WTC11 (cell line): ENCODE data around the gene NANOS2. TPM values are rescaled to one million over a fixed set of nuclear protein-coding genes. Genes with fewer than 3 reads are reported as not detected.

Experiments used
- ATAC-seq: fragments of 200-7000 bp; cut with Tn5 transposase; 2 replicates; pipeline ENCODE4 v1.10.0; 2021; ENCODE audit warnings: mild to moderate bottlenecking, moderate library complexity
- CTCF ChIA-PET: fragments of 300-600 bp; sonication (Branson Sonifier 250); formaldehyde crosslinking; loops from one replicate; lab custom pipeline; 2021; ENCODE audit warnings: antibody characterized with exemption; lab: Charles Lee
- POLR2A ChIA-PET: fragments of 350-600 bp; sonication (Branson Sonifier 250); formaldehyde crosslinking; loops from one replicate; lab custom pipeline; 2021; ENCODE audit warnings: antibody characterized with exemption; lab: Charles Lee
- DNase-seq: peaks from one replicate; pipeline ENCODE4 v3.0.0; 2021; ENCODE audit warnings: low spot score
- H3K27ac Mint-ChIP-seq: 2 replicates; pipeline ENCODE4 v1.8.0; 2021; ENCODE audit warnings: mixed read lengths
- H3K27me3 Mint-ChIP-seq: 2 replicates; pipeline ENCODE4 v1.8.0; 2021; ENCODE audit warnings: low read depth, mild to moderate bottlenecking, moderate library complexity, mixed read lengths
- H3K36me3 Mint-ChIP-seq: 2 replicates; pipeline ENCODE4 v1.8.0; 2021; ENCODE audit warnings: mixed read lengths
- H3K4me1 Mint-ChIP-seq: 2 replicates; pipeline ENCODE4 v1.8.0; 2022; ENCODE audit warnings: mixed read lengths
- H3K4me3 Mint-ChIP-seq: 2 replicates; pipeline ENCODE4 v1.8.0; 2021; ENCODE audit warnings: mild to moderate bottlenecking, moderate library complexity, mixed read lengths
- H3K9me3 Mint-ChIP-seq: 2 replicates; pipeline ENCODE4 v1.8.0; 2021; ENCODE audit warnings: mixed read lengths
- ARID4B ChIP-seq: sonication (generic); formaldehyde crosslinking; IDR thresholded peaks from 2 replicates; pipeline ENCODE4 v1.8.0; 2023; ENCODE audit warnings: missing genetic modification reagents, mild to moderate bottlenecking, borderline replicate concordance
- CDX4 ChIP-seq: fragments of 250-450 bp; sonication (Bioruptor Pico); IDR thresholded peaks from 2 replicates; pipeline ENCODE4 v1.9.0; 2021; ENCODE audit warnings: moderate library complexity, mild to moderate bottlenecking, inconsistent platforms, borderline replicate concordance
- CREM ChIP-seq: sonication (generic); formaldehyde crosslinking; IDR thresholded peaks from 2 replicates; pipeline ENCODE4 v1.8.1; 2022; ENCODE audit warnings: mild to moderate bottlenecking, missing genetic modification reagents, moderate library complexity
- E2F5 ChIP-seq: sonication (generic); formaldehyde crosslinking; IDR thresholded peaks from 2 replicates; pipeline ENCODE4 v1.8.1; 2022; ENCODE audit warnings: mild to moderate bottlenecking, moderate library complexity, missing genetic modification reagents
- ETV6 ChIP-seq: sonication (generic); formaldehyde crosslinking; IDR thresholded peaks from 2 replicates; pipeline ENCODE4 v1.8.1; 2022; ENCODE audit warnings: mild to moderate bottlenecking, missing genetic modification reagents
- GTF2I ChIP-seq: fragments of 250-450 bp; sonication (Bioruptor Pico); conservative IDR thresholded peaks from 2 replicates; pipeline ENCODE4 v1.4.0; 2021; ENCODE audit warnings: mild to moderate bottlenecking
- MXD4 ChIP-seq: fragments of 250-450 bp; sonication (Bioruptor Pico); IDR thresholded peaks from 2 replicates; pipeline ENCODE4 v1.8.0; 2021; ENCODE audit warnings: mild to moderate bottlenecking, moderate library complexity, borderline replicate concordance
- PRDM15 ChIP-seq: sonication (generic); formaldehyde crosslinking; IDR thresholded peaks from 2 replicates; pipeline ENCODE4 v1.8.0; 2022; ENCODE audit warnings: missing genetic modification reagents
- ZNF121 ChIP-seq: sonication (generic); formaldehyde crosslinking; IDR thresholded peaks from 2 replicates; pipeline ENCODE4 v1.8.0; 2023; ENCODE audit warnings: missing genetic modification reagents
- ZNF219 ChIP-seq: sonication (generic); formaldehyde crosslinking; IDR thresholded peaks from 2 replicates; pipeline ENCODE4 v1.8.0; 2023; ENCODE audit warnings: missing genetic modification reagents, mild to moderate bottlenecking, borderline replicate concordance
- ZNF232 ChIP-seq: sonication (generic); formaldehyde crosslinking; IDR thresholded peaks from 2 replicates; pipeline ENCODE4 v1.8.0; 2022; ENCODE audit warnings: mild to moderate bottlenecking, missing genetic modification reagents
- ZNF281 ChIP-seq: sonication (generic); formaldehyde crosslinking; IDR thresholded peaks from 2 replicates; pipeline ENCODE4 v1.8.0; 2023; ENCODE audit warnings: mild to moderate bottlenecking, missing genetic modification reagents
- total RNA-seq: library from RNA; stranded (reverse); gene quantifications from 3 replicates; pipeline ENCODE4 v1.2.3, GENCODE V29; 2021

Gene NANOS2
- total RNA-seq, 1 experiment from 2014 or later: 0.13 TPM

- Mint-ChIP-seq H3K4me3 (peak overlapping the region; percentile 94), H3K36me3 (no peaks in the 10 kb centered on the region), H3K27ac (peak overlapping the region; percentile 96), H3K27me3 (no peaks in the 10 kb centered on the region), H3K9me3 (no peaks in the 10 kb centered on the region), H3K4me1 (peaks cover 14% of the 10 kb centered on the region)
- no peak for ATAC-seq
- no peak for DNase-seq
- POLR2A ChIA-PET: interaction anchor here (1.2 to 2.5 kb wide), 2 partner anchors 24 to 118 kb away, joined by 3 to 31 read pairs; partner anchors contain the start of genes FOXA3, SIX5 and SYMPK
- CTCF ChIA-PET: interaction anchor here (1.0 to 8.5 kb wide), 8 partner anchors 15 to 190 kb away, joined by 3 to 212 read pairs (median 6); partner anchors contain the start of genes FOXA3, MYPOP, RSPH6A and SYMPK
- no peak for TF ChIP-seq ZNF219 (CRISPR knock-in tag)
- TF ChIP-seq ZNF232 (CRISPR knock-in tag): no peak
- TF ChIP-seq ZNF281: 0 out of 2 replicates have a peak, but pooled peaks have one; percentile 10
- peak; percentile 70; the same call in 1 of the 2 replicates for TF ChIP-seq ZNF121 (CRISPR knock-in tag)
Measured at GRCh38 chr19:45887200-45887710, 27.3 kb downstream of the NANOS2 start.

GRCh38 chr19:45886427-45887199 lies 28.0 kb downstream of the NANOS2 start:
- peak; percentile 92 for DNase-seq
- peak; percentile 49 for ATAC-seq
- ChIA-PET POLR2A (interaction anchor here (0.5 to 2.5 kb wide), 11 partner anchors 16 to 370 kb away, joined by 3 to 31 read pairs (median 4); partner anchors contain the start of genes FOXA3, MYPOP, SIX5 and SYMPK), CTCF (interaction anchor here (0.7 to 8.5 kb wide), 14 partner anchors 16 to 209 kb away, joined by 3 to 212 read pairs (median 6); partner anchors contain the start of genes FOXA3, MYPOP, RSPH6A and SYMPK)
- TF ChIP-seq ARID4B (CRISPR knock-in tag) (peak; percentile 7; the same call in 1 of the 2 replicates), GTF2I (peak; percentile 92), PRDM15 (CRISPR knock-in tag) (no peak), CDX4 (CRISPR knock-in tag) (no peak), ETV6 (CRISPR knock-in tag) (0 out of 2 replicates have a peak, but pooled peaks have one; percentile 14), E2F5 (0 out of 2 replicates have a peak, but pooled peaks have one; percentile 17), CREM (peak; percentile 77), MXD4 (CRISPR knock-in tag) (no peak), ZNF281 (0 out of 2 replicates have a peak, but pooled peaks have one; percentile 13)
- Mint-ChIP-seq H3K36me3 (no peaks in the 10 kb centered on the region), H3K27ac (peak overlapping the region; percentile 96), H3K9me3 (no peaks in the 10 kb centered on the region), H3K4me1 (peaks cover 20% of the 10 kb centered on the region), H3K4me3 (peak overlapping the region; percentile 94), H3K27me3 (no peaks in the 10 kb centered on the region)
